Measurements from ENCODE around the gene ARHGEF7.

Gene ARHGEF7

DNA sequence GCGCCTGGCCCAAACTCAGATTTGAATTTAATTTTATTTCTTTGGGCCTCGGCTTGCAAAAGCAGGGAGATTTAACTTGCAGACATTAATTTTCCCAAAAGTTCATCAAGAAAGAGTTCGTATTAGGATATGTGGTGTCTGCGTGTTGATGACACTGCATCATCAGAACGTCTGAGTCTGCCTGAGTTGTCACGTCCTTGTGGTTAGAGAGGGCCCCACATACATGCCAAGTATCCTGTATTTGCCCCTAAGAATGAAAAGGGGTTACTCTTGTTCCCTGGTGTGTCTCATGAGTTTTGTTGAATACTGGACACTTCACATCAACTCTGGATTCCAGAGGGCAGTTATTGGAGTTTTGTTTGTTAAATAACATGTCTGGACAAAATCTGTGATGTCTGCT, 199.7 kb downstream of the ARHGEF7 start:
- no peak for DNase-seq

DNA sequence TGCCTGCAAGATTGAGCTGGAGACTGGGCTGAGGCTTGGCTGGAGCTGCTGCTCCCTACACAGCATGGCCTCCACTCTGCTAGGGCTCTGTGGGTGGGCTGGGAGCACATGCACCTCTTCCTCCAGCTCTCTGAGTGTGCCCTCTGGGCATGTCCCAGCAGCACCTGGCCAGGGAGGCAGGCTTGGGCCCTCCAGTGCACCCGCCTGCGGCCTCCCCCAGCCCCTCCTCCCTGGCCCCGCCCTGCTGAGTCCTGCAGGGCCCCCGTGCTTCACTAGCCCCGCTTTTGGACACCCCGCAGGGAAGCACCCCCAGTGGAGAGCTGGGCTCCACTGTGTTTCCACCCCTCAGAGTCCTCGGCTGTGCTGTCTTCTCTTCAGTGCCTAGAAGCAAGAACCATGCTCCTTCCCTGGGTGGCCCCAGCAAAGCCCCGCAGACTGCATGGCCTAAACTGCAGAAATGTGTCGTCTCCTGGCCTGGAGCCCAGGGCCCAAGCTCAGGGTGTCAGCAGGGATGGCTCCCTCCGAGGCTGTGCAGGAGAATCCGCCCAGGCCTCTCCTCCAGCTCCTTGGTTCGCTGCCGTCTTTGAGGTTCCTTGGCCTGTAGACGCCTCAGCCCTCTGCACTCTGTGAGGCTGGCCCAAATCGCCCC, 200.4 kb downstream of the ARHGEF7 start:
- DNase-seq = no peak

DNA sequence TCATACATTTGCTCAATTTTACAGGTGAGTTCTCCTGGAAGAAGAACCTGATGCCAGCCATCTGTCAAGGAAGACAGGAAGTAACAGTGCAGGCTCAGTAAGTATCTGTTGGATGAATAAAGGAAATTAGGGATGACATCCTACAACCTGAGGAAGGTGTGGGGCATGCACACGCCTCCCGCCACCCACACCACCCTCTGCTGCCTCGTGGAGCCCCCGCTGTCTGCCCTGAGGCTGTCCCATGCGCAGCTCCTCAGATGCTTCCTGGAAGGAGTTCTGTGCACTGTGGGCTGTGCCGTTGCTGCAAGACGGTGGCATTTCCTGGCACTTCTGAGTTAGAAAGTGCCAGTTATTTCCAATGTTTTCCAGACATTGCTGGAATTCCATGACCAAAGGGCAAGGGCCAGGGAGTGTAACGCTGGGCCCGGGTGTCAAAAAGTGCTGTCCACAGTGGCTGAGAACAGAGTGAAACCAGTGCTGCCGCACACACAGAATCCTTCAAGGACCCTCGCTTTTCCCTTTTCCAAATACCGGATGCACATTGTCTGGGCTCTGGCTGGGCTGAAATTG, 201.1 kb downstream of the ARHGEF7 start:
- DNase-seq = no peak

DNA sequence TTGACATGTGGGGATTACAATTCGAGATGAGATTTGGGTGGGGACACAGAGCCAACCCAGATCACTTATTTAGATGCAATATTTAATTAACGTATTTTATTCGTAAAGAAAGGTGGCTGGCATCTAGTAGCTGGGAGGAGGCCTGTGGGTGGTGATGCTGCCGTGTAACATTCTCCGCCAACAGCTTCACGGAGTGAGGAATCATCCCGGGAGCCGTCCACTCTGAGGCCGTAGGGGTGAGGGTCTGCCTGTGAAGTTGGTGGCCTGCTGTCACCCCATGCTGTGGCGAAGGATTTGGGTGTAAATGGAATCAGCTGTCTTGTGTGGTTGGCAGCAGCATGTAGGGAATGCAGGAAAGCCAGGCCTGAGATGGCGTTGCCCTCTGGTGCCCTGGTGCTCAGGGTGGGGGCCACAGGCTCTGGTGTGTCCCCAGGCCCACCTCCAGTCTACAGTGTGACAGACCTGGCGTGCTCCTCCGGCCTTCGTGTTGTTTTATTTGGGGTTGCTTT, 202.0 kb downstream of the ARHGEF7 start:
- DNase-seq = no peak

DNA sequence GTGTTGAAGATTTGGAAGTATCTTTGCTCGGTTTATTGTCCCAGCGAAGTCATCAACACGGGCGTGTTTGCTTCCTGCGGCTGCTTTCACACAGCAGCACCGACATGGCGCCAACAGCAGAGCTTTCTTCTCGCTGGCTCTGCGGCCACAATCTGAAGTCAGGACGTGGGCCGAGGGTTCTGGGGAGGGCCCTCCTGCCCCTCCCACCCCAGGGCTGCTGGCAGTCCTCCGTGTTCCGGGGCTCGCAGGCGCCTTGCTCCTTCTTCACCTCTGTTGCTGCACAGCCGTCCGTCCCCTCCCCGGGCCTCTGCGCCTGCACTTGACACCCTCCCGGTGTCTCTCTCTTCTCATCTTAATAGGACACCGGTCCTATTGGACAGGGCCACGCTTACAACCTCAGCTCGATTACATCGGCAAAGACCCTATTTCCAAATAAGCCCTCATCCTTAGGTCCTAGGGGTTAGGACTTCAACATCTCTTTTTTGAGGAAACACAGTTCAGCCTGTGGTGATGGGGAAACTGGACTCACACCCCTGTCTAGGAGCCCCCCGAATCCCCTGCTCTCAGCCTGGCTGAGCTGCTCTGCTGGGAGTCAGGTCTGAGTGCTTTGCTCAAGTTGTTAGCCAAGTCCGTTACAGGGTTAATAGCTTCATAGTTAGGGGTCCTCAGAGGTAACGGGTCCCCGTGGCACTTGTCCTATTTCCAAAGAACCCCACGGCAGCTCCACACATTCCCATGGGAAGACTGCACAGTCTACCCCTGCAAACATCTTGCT, 202.6 kb downstream of the ARHGEF7 start:
- no peak for DNase-seq

DNA sequence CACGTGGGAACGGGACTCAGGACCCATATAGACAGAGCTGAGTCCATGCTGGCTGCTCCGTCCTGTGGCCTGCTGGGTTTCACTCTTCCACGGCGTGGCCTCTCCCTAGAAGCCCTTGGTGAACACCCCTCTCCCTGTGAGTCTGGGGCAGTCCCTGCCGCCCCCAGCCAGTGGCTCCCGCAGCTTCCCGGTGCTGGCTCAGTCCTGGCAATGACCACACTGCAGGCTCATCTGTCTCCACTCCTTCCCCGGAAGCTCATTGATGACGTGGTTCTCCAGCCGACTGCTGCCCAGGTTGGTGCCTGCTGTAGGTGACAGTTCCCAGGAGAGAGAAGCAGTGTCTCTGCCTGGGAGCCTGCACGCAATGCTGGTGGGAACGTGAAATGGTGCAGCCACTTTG, 203.3 kb downstream of the ARHGEF7 start:
- DNase-seq = no peak

DNA sequence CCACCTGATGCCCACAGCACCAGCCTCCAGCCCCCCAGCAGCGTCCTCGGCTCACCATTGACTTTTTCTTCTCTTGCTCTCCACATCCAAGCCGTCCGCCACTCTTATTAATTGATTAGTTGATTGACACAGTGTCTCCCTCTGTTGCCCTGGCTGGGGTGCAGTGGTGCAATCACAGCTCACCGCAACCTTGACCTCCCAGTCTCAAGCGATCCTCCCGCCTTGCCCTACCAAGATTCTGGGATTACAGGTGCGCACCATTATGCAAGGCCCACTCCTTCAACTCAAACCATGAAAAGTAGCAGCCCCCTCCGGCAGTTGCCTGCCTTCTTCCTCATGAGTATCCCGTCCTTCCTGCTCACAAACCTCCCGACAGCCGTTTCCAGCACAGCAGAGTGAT, 204.4 kb downstream of the ARHGEF7 start:
- DNase-seq = no peak

DNA sequence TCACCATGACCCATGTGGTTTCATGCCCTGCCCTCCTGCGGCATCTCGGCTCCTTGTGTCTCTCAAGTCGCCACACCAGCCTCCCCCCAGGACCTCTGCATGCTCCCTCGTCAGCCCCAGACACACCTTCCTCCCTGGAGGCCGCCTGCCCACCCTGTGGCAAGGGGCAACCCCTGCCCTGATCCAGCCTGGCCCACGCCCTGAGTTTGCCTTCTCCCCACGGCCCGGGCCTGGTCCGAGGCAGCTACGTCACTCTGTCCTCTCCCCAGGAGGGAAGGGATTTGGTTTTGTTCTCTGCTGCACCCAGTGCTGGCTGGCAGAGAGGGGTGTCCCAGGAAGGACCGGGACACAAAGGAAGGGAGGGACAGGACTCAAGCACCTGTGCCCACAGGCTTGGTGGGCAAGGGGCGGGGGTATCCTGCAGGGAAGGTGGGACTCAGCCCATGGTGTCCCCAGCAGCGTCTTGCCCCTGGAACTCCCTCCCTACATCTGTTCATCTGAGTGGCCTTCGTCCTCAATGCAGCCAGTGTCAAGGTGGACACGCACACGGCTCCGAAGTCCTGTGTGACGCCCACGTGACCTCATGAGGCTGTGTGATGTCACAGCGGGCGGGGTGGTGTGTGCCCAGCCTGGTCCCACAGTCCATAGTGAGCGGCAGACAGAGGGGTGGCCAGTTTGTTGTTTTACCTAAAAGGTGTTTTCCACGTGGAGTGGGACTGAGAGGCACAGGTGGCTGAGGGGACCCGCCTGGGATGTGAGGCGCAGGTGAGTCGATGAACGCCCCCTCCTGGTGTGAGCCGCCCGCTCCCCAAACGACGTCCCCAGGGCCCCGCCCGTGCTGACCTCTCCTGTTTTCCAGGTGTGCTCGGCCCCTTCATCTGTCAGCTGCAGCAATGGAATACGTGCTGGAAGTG, 205.1 kb downstream of the ARHGEF7 start, which contains the start of gene TEX29:
TSS of gene TEX29 (plus strand) at position 645 of the 914 bp plus-strand sequence. CDS start at position 894, 249 bp downstream.
- DNase-seq = no peak

DNA sequence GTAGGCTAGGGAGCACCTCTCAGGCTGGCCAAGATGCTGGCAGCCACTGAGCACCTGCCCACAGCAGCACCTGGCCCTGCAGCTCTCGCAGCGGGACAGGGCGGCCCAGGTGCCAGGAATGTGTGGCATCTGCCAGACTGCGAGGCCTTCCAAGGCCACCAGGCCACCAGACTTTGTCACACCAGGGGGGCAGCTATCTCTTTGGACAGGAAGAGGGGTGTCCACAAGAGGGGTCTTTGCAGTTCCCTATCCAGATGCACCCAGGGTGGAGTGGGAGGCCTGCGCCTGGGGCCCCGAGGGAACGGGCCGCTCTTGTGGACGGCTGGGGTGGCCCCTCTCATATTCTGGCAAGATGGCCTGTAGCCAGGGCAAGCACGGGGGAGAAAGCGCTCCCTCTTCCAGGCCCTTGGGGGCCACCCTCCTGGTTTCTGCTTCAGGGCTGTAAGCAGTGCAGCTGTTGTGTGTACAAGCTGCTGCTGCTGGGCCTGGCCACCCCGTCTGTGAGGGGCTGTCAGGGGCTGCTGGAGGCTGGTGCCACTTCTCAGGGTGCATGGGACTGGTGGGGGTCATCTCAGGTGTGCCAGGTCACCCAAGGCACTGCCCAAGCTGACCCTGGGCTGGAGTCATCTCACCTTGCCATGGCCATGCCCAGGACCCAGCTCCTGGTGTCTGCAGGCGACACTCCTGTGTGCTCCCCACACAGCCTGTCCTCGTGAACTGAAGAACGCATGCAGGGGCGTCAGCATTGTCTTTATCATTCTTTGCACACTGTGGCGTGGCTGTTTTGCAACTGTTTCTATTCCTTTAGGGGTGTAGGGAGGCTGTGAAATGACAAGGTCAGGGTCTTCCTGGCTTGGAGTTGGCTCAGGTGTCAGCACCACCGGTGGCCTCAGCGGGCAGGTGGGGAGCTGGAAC, 207.1 kb downstream of the ARHGEF7 start:
- no peak for DNase-seq

DNA sequence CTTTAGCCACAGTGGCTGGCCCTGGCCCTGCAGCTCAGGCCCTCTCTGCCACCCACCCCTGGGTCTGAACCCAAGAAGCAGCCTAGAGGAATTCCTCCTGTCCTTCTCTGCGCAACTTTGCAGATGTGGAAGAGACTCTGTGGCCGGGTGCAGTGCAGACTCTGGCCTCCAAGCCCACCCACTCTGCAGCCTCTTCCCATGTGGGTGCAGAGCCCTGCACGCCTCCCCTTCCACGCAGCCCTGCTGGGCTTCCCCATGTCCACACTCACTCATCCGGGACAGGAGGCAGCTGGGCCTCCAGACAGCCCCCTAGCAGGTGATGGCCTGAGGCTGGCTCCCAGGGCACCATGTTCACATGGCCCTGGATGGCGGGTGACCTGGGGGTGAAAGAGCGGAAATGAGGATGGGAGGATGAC, 207.8 kb downstream of the ARHGEF7 start:
- DNase-seq = no peak

DNA sequence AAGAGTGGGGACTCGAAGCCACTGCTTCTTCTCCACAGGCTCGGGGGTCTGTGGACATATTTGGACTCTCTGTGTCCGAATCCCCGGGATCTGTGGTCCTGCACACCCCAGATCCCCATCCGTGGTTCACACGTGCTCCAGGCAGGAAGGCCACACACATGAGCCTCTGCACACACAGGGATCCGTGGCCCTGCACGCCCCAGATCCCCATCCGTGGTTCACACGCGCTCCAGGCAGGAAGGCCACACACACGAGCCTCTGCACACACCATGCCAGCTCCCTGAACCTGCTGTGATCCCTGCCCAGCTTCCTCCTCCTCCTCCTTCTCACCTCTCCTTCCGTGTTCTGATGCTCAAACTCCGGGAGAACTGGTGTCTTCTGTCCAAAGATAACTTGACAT, 208.4 kb downstream of the ARHGEF7 start:
- DNase-seq = no peak

DNA sequence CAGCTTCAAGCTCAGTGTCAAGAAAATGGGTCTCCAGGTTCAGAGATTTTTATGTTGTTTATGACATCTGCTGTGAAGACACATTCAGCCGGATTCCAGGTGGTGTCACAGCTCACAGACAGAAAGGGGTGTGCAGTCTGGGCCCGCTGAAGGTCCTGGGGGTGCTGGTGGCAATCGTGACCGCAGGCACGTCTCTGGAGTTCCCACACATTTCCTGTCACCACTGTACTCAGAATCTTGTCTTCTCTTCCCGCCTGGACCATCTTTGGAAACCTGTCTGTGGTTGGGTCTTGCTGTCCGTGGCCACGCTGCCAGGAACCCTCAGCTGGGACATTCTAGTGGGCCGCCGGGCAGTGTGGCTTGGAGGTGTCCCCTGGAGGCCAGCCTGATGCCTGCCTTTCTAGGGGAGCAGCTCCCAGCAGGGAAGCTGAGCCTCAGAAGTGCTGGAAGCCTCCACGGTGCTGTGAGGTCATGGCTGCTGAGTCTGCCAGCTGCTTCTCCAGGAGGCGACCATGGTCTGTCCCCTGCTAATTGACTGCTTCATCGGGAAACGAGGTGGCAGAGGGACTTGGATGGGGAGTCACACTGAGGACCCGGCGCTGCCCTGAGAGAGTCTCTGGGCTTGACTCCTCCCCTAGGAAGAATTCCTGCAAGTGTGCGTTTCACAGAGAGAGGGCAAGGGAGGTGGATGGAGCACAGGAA, 209.0 kb downstream of the ARHGEF7 start:
- no peak for DNase-seq

DNA sequence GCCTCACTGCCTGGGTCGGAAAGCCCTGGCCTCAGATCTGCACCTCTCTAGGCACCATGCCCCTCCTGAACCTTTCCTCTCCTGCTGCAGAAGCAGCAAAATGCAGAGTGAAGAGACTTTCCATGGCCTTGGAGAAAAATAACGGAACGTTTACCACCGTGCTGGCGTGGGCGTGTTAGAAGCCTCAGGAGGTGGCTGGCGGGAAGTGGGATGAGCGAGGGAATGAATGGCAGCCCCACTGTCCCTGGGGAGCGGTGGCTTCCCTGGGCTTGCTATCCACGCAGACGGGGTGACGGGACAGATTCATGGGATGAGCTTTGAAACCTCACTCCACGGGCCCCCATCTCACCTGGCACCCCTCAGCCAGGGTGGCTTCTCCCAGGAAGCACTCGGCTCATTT, 209.6 kb downstream of the ARHGEF7 start:
- DNase-seq = no peak

DNA sequence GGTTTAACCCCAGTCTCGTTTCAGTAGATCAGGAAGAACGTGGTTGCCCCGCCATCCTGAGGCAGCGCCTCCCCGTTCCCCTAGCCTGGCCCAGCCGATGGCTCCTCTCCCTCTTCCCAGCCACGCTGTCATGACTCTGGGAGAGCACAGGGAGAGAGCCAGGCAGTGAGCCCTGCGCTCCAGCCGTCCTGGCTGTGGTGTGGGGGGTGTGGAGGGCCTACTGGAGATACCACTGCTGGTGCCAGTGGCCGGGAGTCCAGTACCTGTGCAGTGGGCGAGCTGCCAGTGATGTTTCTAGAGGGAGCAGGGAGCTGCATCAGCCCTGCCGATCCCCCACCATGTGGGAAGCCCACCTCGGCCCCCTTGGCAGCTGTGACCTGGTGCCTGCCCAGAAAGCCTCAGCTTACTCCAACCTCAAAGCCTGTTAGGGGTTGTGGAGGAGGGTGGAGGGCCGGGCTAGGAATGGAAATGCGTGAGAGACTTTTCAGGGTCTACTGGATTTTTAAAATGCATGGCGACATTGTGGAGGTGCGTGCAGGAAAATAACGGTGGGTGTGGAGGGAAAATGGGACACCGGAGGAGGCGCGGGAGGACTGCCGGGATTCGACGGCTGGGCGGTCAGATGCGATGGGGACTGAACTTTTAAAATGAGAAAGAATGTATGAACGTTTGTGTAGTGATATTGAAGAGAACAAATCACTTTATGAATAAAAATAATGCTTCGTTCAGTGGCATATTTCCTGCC, 210.2 kb downstream of the ARHGEF7 start:
- no peak for DNase-seq

DNA sequence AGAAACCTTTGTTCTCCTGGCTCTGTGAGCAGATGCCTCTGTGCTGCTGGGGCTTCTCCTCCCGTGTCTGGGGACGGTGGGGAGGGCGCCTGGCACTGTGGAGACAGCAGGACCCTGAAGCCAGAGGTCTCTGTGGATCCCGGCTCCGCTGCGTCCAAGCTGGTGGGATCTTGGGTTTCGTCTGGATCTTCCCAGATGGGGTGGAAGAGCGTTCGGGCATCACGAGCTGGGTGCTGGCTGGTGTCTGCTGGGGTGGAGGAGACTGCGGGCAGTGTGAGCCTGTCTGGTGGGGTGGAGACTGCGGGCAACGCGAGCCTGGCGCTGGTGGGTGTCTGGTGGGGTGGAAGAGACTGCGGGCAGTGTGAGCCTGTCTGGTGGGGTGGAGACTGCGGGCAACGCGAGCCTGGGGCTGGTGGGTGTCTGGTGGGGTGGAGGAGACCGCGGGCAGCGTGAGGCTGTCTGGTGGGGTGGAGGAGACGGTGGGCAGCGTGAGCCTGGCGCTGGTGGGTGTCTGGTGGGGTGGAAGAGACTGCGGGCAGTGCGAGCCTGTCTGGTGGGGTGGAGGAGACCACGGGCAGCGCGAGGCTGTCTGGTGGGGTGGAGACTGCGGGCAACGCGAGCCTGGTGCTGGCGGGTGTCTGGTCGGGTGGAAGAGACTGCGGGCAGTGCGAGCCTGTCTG, 211.0 kb downstream of the ARHGEF7 start:
- DNase-seq = no peak

DNA sequence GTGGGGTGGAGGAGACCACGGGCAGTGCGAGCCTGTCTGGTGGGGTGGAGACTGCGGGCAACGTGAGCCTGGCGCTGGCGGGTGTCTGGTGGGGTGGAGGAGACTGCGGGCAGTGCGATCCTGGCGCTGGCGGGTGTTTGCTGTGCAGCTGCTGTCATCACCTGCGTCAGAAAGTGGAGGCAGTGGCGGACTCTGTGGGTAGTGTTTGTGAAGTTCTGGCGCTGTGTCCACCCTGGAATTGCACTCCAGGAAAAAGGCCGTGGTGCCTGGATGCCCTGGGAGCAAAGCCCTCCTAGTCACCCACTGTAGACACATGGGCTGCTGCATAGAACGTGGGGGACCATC, 211.5 kb downstream of the ARHGEF7 start:
- no peak for DNase-seq

DNA sequence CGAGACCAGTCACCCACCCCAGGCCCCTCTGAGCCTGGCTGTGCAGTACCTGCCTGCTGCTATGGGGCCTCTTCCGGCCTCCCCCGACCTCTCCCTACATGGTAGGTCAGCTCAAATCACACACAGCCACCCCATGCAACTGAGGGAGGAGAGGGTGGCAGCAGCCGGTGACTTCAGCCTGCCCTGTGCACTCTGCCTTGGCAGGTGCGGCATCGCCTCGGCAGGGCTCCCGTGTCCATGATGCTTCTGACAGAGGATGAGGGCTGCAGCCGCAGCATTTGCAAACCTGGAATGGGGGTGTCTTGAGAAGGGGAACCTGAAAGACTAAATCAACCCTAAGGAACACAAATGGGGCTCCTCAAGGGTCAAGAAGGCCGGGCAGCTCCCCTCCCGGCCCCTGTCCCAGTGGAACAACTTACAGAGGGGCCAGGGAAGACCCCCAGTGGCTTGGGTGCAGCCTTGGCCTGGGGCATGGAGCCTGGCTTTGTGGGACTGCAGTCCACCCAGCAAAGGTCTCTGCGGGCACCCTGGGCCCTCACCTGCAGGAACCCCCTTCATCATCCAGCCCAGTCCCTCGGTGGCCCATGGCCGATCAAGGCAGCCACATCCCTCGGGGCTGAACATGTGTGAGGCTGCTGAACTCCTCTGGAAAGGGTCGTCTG, 212.0 kb downstream of the ARHGEF7 start:
- no peak for DNase-seq

DNA sequence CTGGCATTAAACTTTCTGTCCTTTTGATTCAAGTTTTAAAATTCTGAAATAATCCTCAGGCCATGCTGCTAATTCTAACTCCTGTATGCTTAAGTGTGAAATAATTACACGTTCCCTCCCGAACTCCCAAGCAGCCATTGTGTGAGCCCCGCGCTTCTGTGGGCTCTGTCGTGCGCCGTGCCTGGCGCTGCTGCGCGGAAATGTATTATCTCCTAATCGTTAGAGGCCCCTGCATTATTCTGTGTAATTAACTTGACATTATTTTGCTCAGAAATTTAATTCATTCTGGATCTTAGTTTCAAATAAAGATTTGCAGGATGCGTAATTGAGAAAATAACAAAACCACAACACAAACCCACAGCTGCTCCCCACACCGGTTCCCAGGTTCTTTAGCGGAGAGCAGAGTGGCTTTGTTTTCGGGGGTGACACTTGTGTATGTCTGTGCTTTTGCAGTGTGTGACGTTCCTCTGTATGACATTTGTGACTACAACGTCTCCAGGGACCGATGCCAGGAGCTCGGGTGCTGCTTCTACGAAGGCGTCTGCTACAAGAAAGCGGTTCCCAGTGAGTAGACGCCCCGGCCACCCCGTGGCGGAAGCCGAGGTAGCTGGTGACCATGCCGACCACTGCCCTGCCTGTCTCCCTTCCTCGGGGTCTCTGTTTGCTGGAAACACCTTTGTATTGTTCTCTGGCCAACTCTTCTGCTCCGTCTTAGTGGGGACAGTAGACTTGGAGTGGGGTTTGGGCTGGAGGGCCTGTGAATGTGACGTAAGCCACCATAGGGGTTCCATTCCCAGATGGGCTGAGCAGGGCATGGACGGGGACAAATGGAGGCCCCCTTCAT, 212.8 kb downstream of the ARHGEF7 start:
- no peak for DNase-seq
